A549 (cell line): ENCODE data around the gene AP2B1. TPM values are rescaled to one million over a fixed set of nuclear protein-coding genes. Genes with fewer than 3 reads are reported as not detected.

ENCODE experiments used
- ATAC-seq, 2 experiments: fragments of 200-7000 bp in 1 of 2; fragments of >200 bp in 1 of 2; cut with Nextera tagmentation in 1 of 2; cut with Tn5 transposase in 1 of 2; 3 replicates each; pipeline versions ENCODE4 v1.8.0 to v1.9.1; 2018 to 2020; ENCODE audit warnings: mild to moderate bottlenecking in 1 of 2, moderate library complexity in 1 of 2
- CTCF ChIA-PET: fragments of 300-600 bp; sonication (Branson Sonifier 250); formaldehyde crosslinking; extraction: SDS; loops from one replicate; lab custom pipeline; 2021; ENCODE audit warnings: antibody characterized with exemption, inconsistent platforms; lab: Yijun Ruan, JAX
- POLR2A ChIA-PET: fragments of 350-600 bp; formaldehyde crosslinking; extraction: SDS; loops from one replicate; lab custom pipeline; 2021; ENCODE audit warnings: antibody characterized with exemption, inconsistent platforms; lab: Yijun Ruan, JAX
- DNase-seq, 2 experiments: peaks; one replicate each; pipeline versions ENCODE4 v3.0.0 to v3.0.0-alpha.2; 2011 to 2016; ENCODE audit warnings: low read depth in 1 of 2, low spot score in 1 of 2
- FAIRE-seq: peaks from 2 replicates; lab custom pipeline; 2011; peaks lifted over from hg19 to GRCh38; lab: Jason Lieb, UNC
- H3K27ac ChIP-seq, 2 experiments: fragments of >200 bp; sonication (Bioruptor Twin); formaldehyde crosslinking; 3 replicates each; pipeline ENCODE4 v1.5.1; 2016 to 2017
- H3K4me1 ChIP-seq: fragments of >200 bp; sonication (Bioruptor Twin); formaldehyde crosslinking; 3 replicates; pipeline ENCODE4 v1.6.1; 2016
- H3K4me2 ChIP-seq: fragments of >200 bp; sonication (Bioruptor Twin); formaldehyde crosslinking; 3 replicates; pipeline ENCODE4 v1.6.1; 2016
- H3K4me3 ChIP-seq: fragments of >200 bp; sonication (Bioruptor Twin); formaldehyde crosslinking; 3 replicates; pipeline ENCODE4 v1.5.1; 2016
- H3K9me3 ChIP-seq: fragments of >200 bp; sonication (Bioruptor Twin); formaldehyde crosslinking; 3 replicates; pipeline ENCODE4 v1.6.1; 2016
- CBX8 ChIP-seq: fragments of 200-600 bp; sonication (generic); IDR thresholded peaks from 2 replicates; pipeline ENCODE4 v1.6.1; 2016
- EHF ChIP-seq: fragments of 250-450 bp; sonication (Bioruptor Pico); IDR thresholded peaks from 2 replicates; pipeline ENCODE4 v1.5.0; 2020; ENCODE audit warnings: mild to moderate bottlenecking
- FOSB ChIP-seq: fragments of 250-450 bp; sonication (Bioruptor Pico); IDR thresholded peaks from 2 replicates; pipeline ENCODE4 v1.5.0; 2020; ENCODE audit warnings: mild to moderate bottlenecking, moderate library complexity
- FOSL2 ChIP-seq, 2 experiments: fragments of 450-650 bp in 1 of 2; fragments of >200 bp in 1 of 2; sonication (Bioruptor Twin) in 1 of 2; formaldehyde crosslinking; IDR thresholded peaks; 2 replicates each; pipeline versions ENCODE4 v1.5.0 to v1.6.1; 2016 to 2020; ENCODE audit warnings: mild to moderate bottlenecking in 1 of 2, moderate library complexity in 1 of 2
- FOXS1 ChIP-seq: fragments of 250-450 bp; sonication (Bioruptor Pico); IDR thresholded peaks from 2 replicates; pipeline ENCODE4 v1.5.0; 2020; ENCODE audit warnings: mild to moderate bottlenecking, moderate library complexity
- HDAC2 ChIP-seq: fragments of 200-600 bp; sonication (generic); IDR thresholded peaks from 2 replicates; pipeline ENCODE4 v1.6.1; 2016
- HEYL ChIP-seq: fragments of 250-450 bp; sonication (Bioruptor Pico); IDR thresholded peaks from 2 replicates; pipeline ENCODE4 v1.8.0; 2021; ENCODE audit warnings: mild to moderate bottlenecking, moderate library complexity
- HOXA7 ChIP-seq: fragments of 250-450 bp; sonication (Bioruptor Pico); IDR thresholded peaks from 2 replicates; pipeline ENCODE4 v1.5.0; 2020; ENCODE audit warnings: mild to moderate bottlenecking, moderate library complexity
- MAZ ChIP-seq: fragments of 150-350 bp; IDR thresholded peaks from 2 replicates; pipeline ENCODE4 v1.6.1; 2014; ENCODE audit warnings: antibody characterized with exemption, low read depth, low read length, borderline replicate concordance
- NR3C1 ChIP-seq: fragments of >200 bp; sonication (Bioruptor Twin); formaldehyde crosslinking; IDR thresholded peaks from 3 replicates; pipeline ENCODE4 v1.6.1; 2017
- PHF8 ChIP-seq: fragments of 200-600 bp; sonication (generic); IDR thresholded peaks from 2 replicates; pipeline ENCODE4 v1.6.1; 2016; ENCODE audit warnings: low read depth, mild to moderate bottlenecking, antibody characterized with exemption, moderate library complexity, borderline replicate concordance
- RAD21 ChIP-seq, 2 experiments: fragments of >200 bp in 1 of 2; sonication (Bioruptor Twin) in 1 of 2; formaldehyde crosslinking in 1 of 2; IDR thresholded peaks in 1 of 2; conservative IDR thresholded peaks in 1 of 2; 2 replicates in 1 of 2; 3 replicates in 1 of 2; pipeline ENCODE4 v1.6.1; 2012 to 2018; ENCODE audit warnings: inconsistent platforms in 1 of 2
- RNF2 ChIP-seq: fragments of 200-600 bp; sonication (generic); IDR thresholded peaks from 2 replicates; pipeline ENCODE4 v1.6.1; 2016; ENCODE audit warnings: low read depth, mild to moderate bottlenecking, antibody characterized with exemption, moderate library complexity, borderline replicate concordance
- ZNF302 ChIP-seq: fragments of 250-450 bp; sonication (Bioruptor Pico); IDR thresholded peaks from 2 replicates; pipeline ENCODE4 v1.9.0; 2021; ENCODE audit warnings: inconsistent platforms, mild to moderate bottlenecking, moderate library complexity
- ZSCAN20 ChIP-seq: fragments of 250-450 bp; sonication (Bioruptor Pico); IDR thresholded peaks from 2 replicates; pipeline ENCODE4 v1.8.0; 2022; ENCODE audit warnings: mild to moderate bottlenecking, moderate library complexity
- WGBS: methylation state at CpG from one replicate; pipeline ENCODE4 v1.1.6; 2017; ENCODE audit errors: missing lambda C conversion rate; 5-methylcytosine and 5-hydroxymethylcytosine counted together
- polyA plus RNA-seq, 4 experiments: library from polyadenylated mRNA; depleted of rRNA in 3 of 4; stranded (reverse); fragments of >200 nt; fragmentation: RNase III in 1 of 4; extraction: RNeasy Plus Mini Kit Qiagen cat#74134 plus additional on column Dnase treatment in 1 of 4; gene quantifications; 2 replicates in 3 of 4; 3 replicates in 1 of 4; pipeline ENCODE4 v1.2.3, GENCODE V29; 2011 to 2017
- TF ChIP-seq, protein P1 (sequence below): fragments of 250-450 bp; sonication (Bioruptor Pico); IDR thresholded peaks from 2 replicates; pipeline ENCODE4 v1.5.0; 2021; ENCODE audit warnings: mild to moderate bottlenecking, moderate library complexity, borderline replicate concordance
- TF ChIP-seq, protein P2 (sequence below): fragments of 450-650 bp; IDR thresholded peaks from 2 replicates; pipeline ENCODE4 v1.6.1; 2014; ENCODE audit warnings: antibody characterized with exemption
- TF ChIP-seq, protein P3 (sequence below): IDR thresholded peaks from 2 replicates; pipeline ENCODE4 v1.6.1; 2012
- TF ChIP-seq, protein P4 (sequence below): fragments of >200 bp; sonication (Bioruptor Twin); formaldehyde crosslinking; IDR thresholded peaks from 3 replicates; pipeline ENCODE4 v1.6.1; 2016
- TF ChIP-seq, protein P5 (sequence below): fragments of 250-450 bp; sonication (Bioruptor Pico); IDR thresholded peaks from 2 replicates; pipeline ENCODE4 v1.5.0; 2020; ENCODE audit warnings: low read depth, mild to moderate bottlenecking, moderate library complexity
- TF ChIP-seq, protein P6 (sequence below): IDR thresholded peaks from 2 replicates; pipeline ENCODE4 v1.6.1; 2012
- TF ChIP-seq, protein P7 (sequence below): fragments of >200 bp; sonication (Bioruptor Twin); formaldehyde crosslinking; IDR thresholded peaks from 3 replicates; pipeline ENCODE4 v1.5.1; 2016

The AP2B1 gene
- polyA plus RNA-seq, 2 of the 4 experiments (the other 2 are of a cell fraction): 110 to 278 TPM

DNA sequence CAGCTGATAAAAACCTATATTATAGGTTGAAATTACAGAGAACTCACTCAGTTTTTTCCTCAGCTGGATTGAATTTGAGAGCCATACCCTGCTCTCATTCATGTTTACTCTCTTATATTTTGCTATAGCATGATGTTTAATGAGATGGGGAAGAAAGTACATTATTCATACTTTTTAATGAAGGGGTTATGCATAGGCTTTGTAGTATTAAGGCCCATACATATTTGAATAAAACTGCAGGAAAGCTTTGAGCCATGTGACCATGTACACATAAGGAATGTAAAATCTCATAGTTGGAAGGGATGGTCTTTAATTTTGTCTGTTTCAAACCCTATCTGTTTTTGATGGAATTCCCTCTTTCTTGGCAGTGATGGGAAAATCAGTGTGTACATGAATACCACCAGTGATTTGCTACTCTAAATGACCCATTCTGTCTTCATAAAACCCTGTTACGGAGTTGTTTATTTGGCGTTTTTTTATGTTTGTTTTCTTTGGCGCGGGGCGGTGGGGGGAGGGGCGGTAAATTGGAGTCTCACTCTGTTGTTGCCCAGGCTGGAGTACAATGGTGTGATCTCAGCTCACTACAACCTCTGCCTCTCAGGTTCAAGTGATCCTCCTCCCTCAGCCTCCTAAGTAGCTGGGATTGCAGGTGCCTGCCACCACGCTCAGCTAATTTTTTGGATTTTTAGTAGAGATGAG is 105.5 kb downstream of the AP2B1 start (continued):
- TF ChIP-seq, protein P1, sequence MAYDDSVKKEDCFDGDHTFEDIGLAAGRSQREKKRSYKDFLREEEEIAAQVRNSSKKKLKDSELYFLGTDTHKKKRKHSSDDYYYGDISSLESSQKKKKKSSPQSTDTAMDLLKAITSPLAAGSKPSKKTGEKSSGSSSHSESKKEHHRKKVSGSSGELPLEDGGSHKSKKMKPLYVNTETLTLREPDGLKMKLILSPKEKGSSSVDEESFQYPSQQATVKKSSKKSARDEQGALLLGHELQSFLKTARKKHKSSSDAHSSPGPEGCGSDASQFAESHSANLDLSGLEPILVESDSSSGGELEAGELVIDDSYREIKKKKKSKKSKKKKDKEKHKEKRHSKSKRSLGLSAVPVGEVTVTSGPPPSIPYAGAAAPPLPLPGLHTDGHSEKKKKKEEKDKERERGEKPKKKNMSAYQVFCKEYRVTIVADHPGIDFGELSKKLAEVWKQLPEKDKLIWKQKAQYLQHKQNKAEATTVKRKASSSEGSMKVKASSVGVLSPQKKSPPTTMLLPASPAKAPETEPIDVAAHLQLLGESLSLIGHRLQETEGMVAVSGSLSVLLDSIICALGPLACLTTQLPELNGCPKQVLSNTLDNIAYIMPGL (CRISPR knock-in tag): no peak

DNA sequence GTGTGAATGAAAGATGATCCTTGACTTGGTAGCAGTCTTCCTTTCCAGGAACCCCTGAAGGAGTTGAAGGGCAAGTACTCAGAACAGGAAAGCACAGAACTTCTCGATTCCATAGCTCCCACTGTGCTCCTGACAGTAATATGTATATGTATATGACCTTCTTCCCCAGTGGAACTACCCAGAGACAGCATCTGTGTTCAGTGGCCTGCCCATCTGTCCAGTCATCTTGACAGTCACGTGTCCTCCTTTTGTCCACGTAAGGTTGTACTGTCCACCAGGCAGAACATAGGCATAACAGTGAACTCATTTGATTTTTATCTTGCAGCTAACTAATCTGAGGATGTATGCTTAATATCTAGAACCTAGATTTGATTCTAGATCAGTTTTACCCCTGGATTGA is 106.5 kb downstream of the AP2B1 start:
- CTCF ChIA-PET: interaction anchor here (0.9 to 2.7 kb wide), 5 partner anchors 12 to 80 kb away, joined by 3 to 10 read pairs (median 6); no protein-coding TSS in a partner anchor
- ATAC-seq (no peak), DNase-seq (no peak), FAIRE-seq (no peak)
- Histone ChIP-seq H3K27ac (no peak overlapping the region), H3K4me3 (no peak overlapping the region), H3K4me2 (no peak overlapping the region), H3K9me3 (no peaks in the 10 kb centered on the region), H3K4me1 (peaks cover 4% of the 10 kb centered on the region; the same call in 1 of the 3 replicates)
- POLR2A ChIA-PET: no interaction called here
- 95% methylated on average over 3 of the region's 3 CpGs for WGBS
- no peak for TF ChIP-seq FOSL2 (IDR thresholded peaks at IDR 0.05)
- no peak for TF ChIP-seq FOSL2 (CRISPR knock-in tag; IDR thresholded peaks at IDR 0.05)
- TF ChIP-seq, protein P2, sequence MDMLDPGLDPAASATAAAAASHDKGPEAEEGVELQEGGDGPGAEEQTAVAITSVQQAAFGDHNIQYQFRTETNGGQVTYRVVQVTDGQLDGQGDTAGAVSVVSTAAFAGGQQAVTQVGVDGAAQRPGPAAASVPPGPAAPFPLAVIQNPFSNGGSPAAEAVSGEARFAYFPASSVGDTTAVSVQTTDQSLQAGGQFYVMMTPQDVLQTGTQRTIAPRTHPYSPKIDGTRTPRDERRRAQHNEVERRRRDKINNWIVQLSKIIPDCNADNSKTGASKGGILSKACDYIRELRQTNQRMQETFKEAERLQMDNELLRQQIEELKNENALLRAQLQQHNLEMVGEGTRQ: no peak
- TF ChIP-seq, all 56 proteins: peak for 0

DNA sequence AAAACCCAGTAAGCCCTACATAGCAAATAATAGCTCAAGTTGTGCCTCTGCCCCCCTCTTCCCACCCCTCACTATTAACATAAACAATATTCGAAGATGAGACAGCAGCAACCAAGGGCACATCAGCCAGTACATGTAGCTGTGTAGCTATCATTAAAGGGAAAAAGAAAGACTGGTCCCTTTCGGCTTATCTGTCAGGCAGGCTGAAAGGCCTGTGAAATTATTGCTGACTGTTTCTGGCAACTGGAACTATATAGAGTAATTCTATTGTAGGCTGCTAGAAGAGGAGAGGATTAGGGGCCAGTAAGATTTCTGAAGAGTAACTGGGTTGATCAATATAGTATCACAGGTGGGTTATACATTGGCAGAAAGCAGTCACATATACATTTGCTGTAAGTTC is 107.8 kb downstream of the AP2B1 start:
- no peak for ATAC-seq
- Histone ChIP-seq H3K4me3 (no peak overlapping the region), H3K9me3 (no peaks in the 10 kb centered on the region), H3K27ac (no peak overlapping the region), H3K4me1 (no peaks in the 10 kb centered on the region), H3K4me2 (no peak overlapping the region)
- TF ChIP-seq MAZ (no peak), RNF2 (no peak), FOSB (no peak), ZSCAN20 (no peak), HDAC2 (no peak), PHF8 (no peak), HEYL (CRISPR knock-in tag) (no peak), NR3C1 (no peak), EHF (CRISPR knock-in tag) (no peak)
- TF ChIP-seq, protein P3, sequence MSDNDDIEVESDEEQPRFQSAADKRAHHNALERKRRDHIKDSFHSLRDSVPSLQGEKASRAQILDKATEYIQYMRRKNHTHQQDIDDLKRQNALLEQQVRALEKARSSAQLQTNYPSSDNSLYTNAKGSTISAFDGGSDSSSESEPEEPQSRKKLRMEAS: no peak
- TF ChIP-seq, protein P4, sequence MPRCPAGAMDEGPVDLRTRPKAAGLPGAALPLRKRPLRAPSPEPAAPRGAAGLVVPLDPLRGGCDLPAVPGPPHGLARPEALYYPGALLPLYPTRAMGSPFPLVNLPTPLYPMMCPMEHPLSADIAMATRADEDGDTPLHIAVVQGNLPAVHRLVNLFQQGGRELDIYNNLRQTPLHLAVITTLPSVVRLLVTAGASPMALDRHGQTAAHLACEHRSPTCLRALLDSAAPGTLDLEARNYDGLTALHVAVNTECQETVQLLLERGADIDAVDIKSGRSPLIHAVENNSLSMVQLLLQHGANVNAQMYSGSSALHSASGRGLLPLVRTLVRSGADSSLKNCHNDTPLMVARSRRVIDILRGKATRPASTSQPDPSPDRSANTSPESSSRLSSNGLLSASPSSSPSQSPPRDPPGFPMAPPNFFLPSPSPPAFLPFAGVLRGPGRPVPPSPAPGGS: no peak
- POLR2A ChIA-PET: no interaction called here
- CTCF ChIA-PET: interaction anchor here (1.0 to 5.3 kb wide), 5 partner anchors 11 to 110 kb away, joined by 3 to 24 read pairs (median 6); no protein-coding TSS in a partner anchor
- FAIRE-seq: no peak
- DNase-seq: no peak
- 98% methylated on average over 2 of the region's 2 CpGs for WGBS

DNA sequence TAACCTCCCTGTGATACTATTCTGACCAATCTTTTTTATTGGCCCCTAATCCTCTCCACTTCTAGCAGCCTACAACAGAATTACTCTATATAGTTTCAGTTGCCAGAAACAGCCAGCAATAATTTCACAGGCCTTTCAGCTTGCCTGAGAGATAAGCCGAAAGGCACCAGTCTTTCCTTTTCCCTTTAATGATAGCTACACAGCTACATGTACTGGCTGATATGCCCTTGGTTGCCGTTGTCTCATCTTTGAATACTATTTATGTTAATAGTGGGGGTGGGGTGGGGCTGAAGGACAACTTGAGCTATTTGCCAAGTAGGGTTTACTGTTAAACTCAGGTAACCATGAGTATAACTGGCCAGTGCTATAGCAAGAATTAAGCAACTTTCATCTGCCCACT is 108.5 kb downstream of the AP2B1 start:
- Histone ChIP-seq H3K4me3 (no peak overlapping the region), H3K27ac (no peak overlapping the region), H3K9me3 (no peaks in the 10 kb centered on the region), H3K4me1 (no peaks in the 10 kb centered on the region), H3K4me2 (no peak overlapping the region)
- no peak for FAIRE-seq
- ATAC-seq: no peak
- CTCF ChIA-PET: interaction anchor here (0.6 to 5.3 kb wide), 6 partner anchors 10 to 166 kb away, joined by 3 to 24 read pairs (median 5); no protein-coding TSS in a partner anchor
- POLR2A ChIA-PET: interaction anchor here (0.5 kb wide), 1 partner anchor 227 kb away, joined by 8 read pairs; no protein-coding TSS in a partner anchor
- no peak for DNase-seq
- WGBS: 88% methylated on average over 2 of the region's 2 CpGs
- TF ChIP-seq RAD21 (conservative IDR thresholded peaks at IDR 0.05 in 1 of 2, IDR thresholded peaks at IDR 0.05 in 1 of 2) (no peak), ZNF302 (CRISPR knock-in tag) (no peak), FOXS1 (CRISPR knock-in tag) (no peak), HDAC2 (no peak), CBX8 (no peak), HOXA7 (no peak), MAZ (no peak)
- TF ChIP-seq, protein P5, sequence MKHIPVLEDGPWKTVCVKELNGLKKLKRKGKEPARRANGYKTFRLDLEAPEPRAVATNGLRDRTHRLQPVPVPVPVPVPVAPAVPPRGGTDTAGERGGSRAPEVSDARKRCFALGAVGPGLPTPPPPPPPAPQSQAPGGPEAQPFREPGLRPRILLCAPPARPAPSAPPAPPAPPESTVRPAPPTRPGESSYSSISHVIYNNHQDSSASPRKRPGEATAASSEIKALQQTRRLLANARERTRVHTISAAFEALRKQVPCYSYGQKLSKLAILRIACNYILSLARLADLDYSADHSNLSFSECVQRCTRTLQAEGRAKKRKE (CRISPR knock-in tag): no peak
- TF ChIP-seq, protein P6, sequence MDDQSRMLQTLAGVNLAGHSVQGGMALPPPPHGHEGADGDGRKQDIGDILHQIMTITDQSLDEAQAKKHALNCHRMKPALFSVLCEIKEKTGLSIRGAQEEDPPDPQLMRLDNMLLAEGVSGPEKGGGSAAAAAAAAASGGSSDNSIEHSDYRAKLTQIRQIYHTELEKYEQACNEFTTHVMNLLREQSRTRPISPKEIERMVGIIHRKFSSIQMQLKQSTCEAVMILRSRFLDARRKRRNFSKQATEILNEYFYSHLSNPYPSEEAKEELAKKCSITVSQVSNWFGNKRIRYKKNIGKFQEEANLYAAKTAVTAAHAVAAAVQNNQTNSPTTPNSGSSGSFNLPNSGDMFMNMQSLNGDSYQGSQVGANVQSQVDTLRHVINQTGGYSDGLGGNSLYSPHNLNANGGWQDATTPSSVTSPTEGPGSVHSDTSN: no peak
- TF ChIP-seq, protein P7, sequence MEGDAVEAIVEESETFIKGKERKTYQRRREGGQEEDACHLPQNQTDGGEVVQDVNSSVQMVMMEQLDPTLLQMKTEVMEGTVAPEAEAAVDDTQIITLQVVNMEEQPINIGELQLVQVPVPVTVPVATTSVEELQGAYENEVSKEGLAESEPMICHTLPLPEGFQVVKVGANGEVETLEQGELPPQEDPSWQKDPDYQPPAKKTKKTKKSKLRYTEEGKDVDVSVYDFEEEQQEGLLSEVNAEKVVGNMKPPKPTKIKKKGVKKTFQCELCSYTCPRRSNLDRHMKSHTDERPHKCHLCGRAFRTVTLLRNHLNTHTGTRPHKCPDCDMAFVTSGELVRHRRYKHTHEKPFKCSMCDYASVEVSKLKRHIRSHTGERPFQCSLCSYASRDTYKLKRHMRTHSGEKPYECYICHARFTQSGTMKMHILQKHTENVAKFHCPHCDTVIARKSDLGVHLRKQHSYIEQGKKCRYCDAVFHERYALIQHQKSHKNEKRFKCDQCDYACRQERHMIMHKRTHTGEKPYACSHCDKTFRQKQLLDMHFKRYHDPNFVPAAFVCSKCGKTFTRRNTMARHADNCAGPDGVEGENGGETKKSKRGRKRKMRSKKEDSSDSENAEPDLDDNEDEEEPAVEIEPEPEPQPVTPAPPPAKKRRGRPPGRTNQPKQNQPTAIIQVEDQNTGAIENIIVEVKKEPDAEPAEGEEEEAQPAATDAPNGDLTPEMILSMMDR: no peak
